Mesendoderm (in vitro differentiated cells): Measurements from ENCODE around the gene MYO7A.
A peak's percentile ranks its signal among the peaks of the same experiment; 100 is the strongest.

Source experiments
- DNase-seq: peaks from one replicate; pipeline ENCODE4 v3.0.0; 2013
- H2AK5ac ChIP-seq: 2 replicates; pipeline ENCODE4 v1.6.1; 2013; ENCODE audit warnings: low read length, inconsistent platforms
- H2BK120ac ChIP-seq: 2 replicates; pipeline ENCODE4 v1.6.1; 2013; ENCODE audit warnings: low read depth, mild to moderate bottlenecking, low read length, moderate library complexity, mixed read lengths
- H2BK15ac ChIP-seq: replicated peaks from 2 replicates; pipeline ENCODE4 v1.6.1; 2013; ENCODE audit warnings: low read depth, mild to moderate bottlenecking, moderate library complexity
- H2BK5ac ChIP-seq: 2 replicates; pipeline ENCODE4 v1.6.1; 2013; ENCODE audit warnings: low read length, inconsistent platforms
- H3K18ac ChIP-seq: 2 replicates; pipeline ENCODE4 v1.6.1; 2013; ENCODE audit warnings: mild to moderate bottlenecking, low read length, mixed read lengths
- H3K23ac ChIP-seq: one replicate; pipeline ENCODE4 v1.6.1; 2013; ENCODE audit warnings: low read length
- H3K27ac ChIP-seq: 2 replicates; pipeline ENCODE4 v1.5.1; 2013; ENCODE audit warnings: low read depth, mild to moderate bottlenecking, inconsistent platforms, low read length, moderate library complexity
- H3K27me3 ChIP-seq: 2 replicates; pipeline ENCODE4 v1.6.1; 2013; ENCODE audit warnings: low read length, control low read depth, mild to moderate bottlenecking, inconsistent platforms; ENCODE audit not compliant: insufficient read depth, poor library complexity
- H3K36me3 ChIP-seq: 2 replicates; pipeline ENCODE4 v1.6.1; 2013; ENCODE audit warnings: low read length, inconsistent platforms; ENCODE audit not compliant: control insufficient read depth, insufficient read depth
- H3K4ac ChIP-seq: one replicate; pipeline ENCODE4 v1.6.1; 2013; ENCODE audit warnings: low read depth, mild to moderate bottlenecking, low read length, moderate library complexity
- H3K4me1 ChIP-seq: 2 replicates; pipeline ENCODE4 v1.6.1; 2013; ENCODE audit warnings: low read depth, low read length, inconsistent platforms; ENCODE audit not compliant: control insufficient read depth
- H3K4me2 ChIP-seq: 2 replicates; pipeline ENCODE4 v1.6.1; 2013; ENCODE audit warnings: low read length
- H3K4me3 ChIP-seq: 2 replicates; pipeline ENCODE4 v1.5.1; 2013; ENCODE audit warnings: mild to moderate bottlenecking, low read length
- H3K56ac ChIP-seq: one replicate; pipeline ENCODE4 v1.6.1; 2013; ENCODE audit warnings: low read length
- H3K79me1 ChIP-seq: 2 replicates; pipeline ENCODE4 v1.6.1; 2013; ENCODE audit warnings: low read length, inconsistent platforms
- H3K79me2 ChIP-seq: 2 replicates; pipeline ENCODE4 v1.6.1; 2013; ENCODE audit warnings: mild to moderate bottlenecking, low read length; ENCODE audit not compliant: control insufficient read depth, insufficient read depth
- H3K9ac ChIP-seq: 2 replicates; pipeline ENCODE4 v1.6.1; 2013; ENCODE audit warnings: low read length, inconsistent platforms
- H4K5ac ChIP-seq: one replicate; pipeline ENCODE4 v1.6.1; 2013; ENCODE audit warnings: low read length
- H4K8ac ChIP-seq: one replicate; pipeline ENCODE4 v1.6.1; 2013; ENCODE audit warnings: low read depth, mild to moderate bottlenecking, control low read depth, low read length, moderate library complexity
- WGBS: extraction: QIAGEN DNeasy Blood & Tissue Kit; methylation state at CpG from one replicate; pipeline ENCODE4 v1.1.7; 2013; ENCODE audit warnings: low lambda C conversion rate, missing lambda C conversion rate; ENCODE audit not compliant: insufficient coverage; ENCODE audit errors: extremely low coverage; 5-methylcytosine and 5-hydroxymethylcytosine counted together

The MYO7A gene

GRCh38 chr11:77112641-77113381, 15.2 kb upstream of the MYO7A start:
- no peak overlapping the region for H3K23ac ChIP-seq
- no peaks in the 10 kb centered on the region for H3K79me2 ChIP-seq
- no peak overlapping the region for H4K5ac ChIP-seq
- H2AK5ac ChIP-seq, result no peak overlapping the region
- H3K18ac ChIP-seq, result no peak overlapping the region
- H3K4me1 ChIP-seq, result no peaks in the 10 kb centered on the region
- no peak overlapping the region for H4K8ac ChIP-seq
- H3K4ac ChIP-seq, result no peak overlapping the region
- no peaks in the 10 kb centered on the region for H3K36me3 ChIP-seq
- H2BK15ac ChIP-seq, result no peak overlapping the region
- H3K79me1 ChIP-seq, result no peaks in the 10 kb centered on the region
- no peak overlapping the region for H3K56ac ChIP-seq
- no peak for DNase-seq
- no peaks in the 10 kb centered on the region for H3K27me3 ChIP-seq
- no peak overlapping the region for H3K9ac ChIP-seq
- H2BK120ac ChIP-seq, result no peak overlapping the region
- no CpG with 5 or more reads among the region's 20 CpGs for WGBS
- no peak overlapping the region for H3K4me3 ChIP-seq
- no peak overlapping the region for H3K4me2 ChIP-seq
- no peak overlapping the region for H2BK5ac ChIP-seq
- H3K27ac ChIP-seq, result no peak overlapping the region

DNA sequence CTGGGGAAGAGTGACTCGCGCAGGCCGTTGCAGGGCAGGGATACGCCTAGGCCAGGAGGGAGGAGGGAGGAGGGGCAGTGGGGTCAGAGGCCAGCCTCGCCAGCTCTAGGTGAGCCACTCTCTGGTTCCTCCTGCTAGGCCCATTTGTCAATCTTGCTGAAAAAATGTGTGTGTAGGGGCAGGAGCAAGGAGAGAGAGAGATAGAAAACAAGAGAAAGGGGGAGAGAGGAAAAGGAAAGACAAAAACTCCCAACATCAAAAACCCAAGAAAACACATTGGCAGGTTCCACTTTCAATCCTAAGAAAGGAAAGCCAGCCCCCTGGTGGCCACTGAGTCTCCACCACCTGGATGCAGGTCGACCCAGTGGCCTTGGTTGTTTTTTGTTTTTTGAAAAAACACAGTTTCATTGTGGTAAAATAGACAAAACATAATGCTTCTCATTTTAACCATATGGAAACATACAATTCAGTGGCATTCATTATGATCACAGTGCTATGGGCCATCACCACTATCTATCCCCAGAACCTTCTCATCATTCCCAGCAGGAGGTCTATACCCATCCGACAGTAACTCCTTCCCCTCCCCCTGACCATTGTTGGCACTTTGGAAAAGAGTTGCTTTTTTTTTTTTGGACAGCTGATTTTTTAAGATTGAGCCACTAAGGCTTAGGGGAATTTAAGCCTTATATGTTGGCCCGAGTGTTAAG, 14.5 kb upstream of the MYO7A start:
- Histone ChIP-seq H3K9ac (no peak overlapping the region), H2BK5ac (no peak overlapping the region), H3K4me3 (no peak overlapping the region), H4K8ac (no peak overlapping the region), H3K4ac (no peak overlapping the region), H3K4me1 (no peaks in the 10 kb centered on the region), H3K79me1 (no peaks in the 10 kb centered on the region), H4K5ac (no peak overlapping the region), H2BK120ac (no peak overlapping the region), H3K36me3 (no peaks in the 10 kb centered on the region), H3K18ac (no peak overlapping the region), H3K79me2 (no peaks in the 10 kb centered on the region), H2BK15ac (no peak overlapping the region), H3K56ac (no peak overlapping the region), H3K27ac (no peak overlapping the region), H2AK5ac (no peak overlapping the region), H3K4me2 (no peak overlapping the region), H3K27me3 (no peaks in the 10 kb centered on the region), H3K23ac (no peak overlapping the region)
- WGBS, result no CpG with 5 or more reads among the region's 8 CpGs
- DNase-seq, result peak; percentile 68

DNA sequence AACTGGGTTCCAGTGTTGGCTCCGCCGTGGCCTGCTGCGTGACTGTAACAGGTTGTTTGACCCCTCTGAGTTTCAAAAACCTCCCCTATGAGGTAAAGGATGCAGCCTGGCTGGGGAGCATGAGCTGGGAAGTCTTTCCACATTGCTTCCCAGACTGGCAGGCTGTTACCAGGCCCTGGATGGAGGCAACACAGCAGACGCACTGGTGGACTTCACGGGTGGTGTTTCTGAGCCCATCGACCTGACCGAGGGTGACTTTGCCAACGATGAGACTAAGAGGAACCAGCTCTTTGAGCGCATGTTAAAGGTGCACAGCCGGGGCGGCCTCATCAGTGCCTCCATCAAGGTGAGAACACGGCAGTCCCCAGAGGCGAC, 14.0 kb upstream of the MYO7A start:
- Histone ChIP-seq H3K23ac (no peak overlapping the region), H3K27me3 (no peaks in the 10 kb centered on the region), H3K36me3 (no peaks in the 10 kb centered on the region)

GRCh38 chr11:77115181-77115611, 12.8 kb upstream of the MYO7A start:
- H2BK5ac ChIP-seq, result no peak overlapping the region
- H3K4me1 ChIP-seq, result no peaks in the 10 kb centered on the region
- H3K27ac ChIP-seq, result no peak overlapping the region
- H3K4ac ChIP-seq, result no peak overlapping the region
- peak; percentile 51 for DNase-seq
- no peaks in the 10 kb centered on the region for H3K79me2 ChIP-seq
- no peak overlapping the region for H3K9ac ChIP-seq
- H3K27me3 ChIP-seq, result no peaks in the 10 kb centered on the region
- H3K56ac ChIP-seq, result no peak overlapping the region
- WGBS, result no CpG with 5 or more reads among the region's 16 CpGs
- H4K8ac ChIP-seq, result no peak overlapping the region
- no peak overlapping the region for H3K23ac ChIP-seq
- H4K5ac ChIP-seq, result no peak overlapping the region
- H2BK120ac ChIP-seq, result no peak overlapping the region
- H3K4me2 ChIP-seq, result no peak overlapping the region
- no peak overlapping the region for H2AK5ac ChIP-seq
- H2BK15ac ChIP-seq, result no peak overlapping the region
- H3K18ac ChIP-seq, result no peak overlapping the region
- H3K79me1 ChIP-seq, result no peaks in the 10 kb centered on the region
- no peaks in the 10 kb centered on the region for H3K36me3 ChIP-seq
- no peak overlapping the region for H3K4me3 ChIP-seq

More for the DNA sequence above, 14.0 kb upstream of the MYO7A start:
- Histone ChIP-seq H3K27ac (no peak overlapping the region), H2BK5ac (no peak overlapping the region), H2BK15ac (no peak overlapping the region), H3K56ac (no peak overlapping the region), H3K4me1 (no peaks in the 10 kb centered on the region), H3K9ac (no peak overlapping the region), H4K5ac (no peak overlapping the region), H2AK5ac (no peak overlapping the region), H3K4ac (no peak overlapping the region), H3K4me3 (no peak overlapping the region), H3K79me1 (no peaks in the 10 kb centered on the region), H3K4me2 (no peak overlapping the region), H2BK120ac (no peak overlapping the region), H3K79me2 (no peaks in the 10 kb centered on the region), H4K8ac (no peak overlapping the region), H3K18ac (no peak overlapping the region)
- DNase-seq, result no peak
- WGBS, result no CpG with 5 or more reads among the region's 13 CpGs

DNA sequence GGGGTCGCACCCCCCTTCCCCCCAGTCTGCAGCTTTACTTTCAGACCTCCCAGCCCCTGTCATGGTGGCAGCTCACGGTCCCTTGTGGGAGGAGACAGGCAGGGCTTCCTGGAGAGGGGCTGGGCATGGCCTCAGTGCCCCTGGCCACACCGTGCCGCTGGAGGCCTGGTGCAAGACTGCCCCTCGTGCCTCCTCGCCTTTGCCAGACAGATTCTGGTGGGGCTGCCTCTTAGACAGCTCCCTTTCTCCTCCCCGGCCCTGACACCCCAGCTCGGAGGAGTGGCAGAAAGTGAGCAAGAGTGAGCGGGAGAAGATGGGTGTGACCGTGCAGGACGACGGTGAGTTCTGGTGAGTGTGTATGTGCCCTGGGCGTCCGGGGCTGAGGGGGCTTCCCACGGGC, 12.1 kb upstream of the MYO7A start:
- no peak overlapping the region for H3K4me2 ChIP-seq
- no CpG with 5 or more reads among the region's 15 CpGs for WGBS

More for the DNA sequence above, 12.1 kb upstream of the MYO7A start:
- Histone ChIP-seq H3K4me1 (no peaks in the 10 kb centered on the region), H4K8ac (no peak overlapping the region), H3K27me3 (no peaks in the 10 kb centered on the region), H2BK15ac (no peak overlapping the region), H3K18ac (no peak overlapping the region), H2BK120ac (no peak overlapping the region), H3K36me3 (no peaks in the 10 kb centered on the region), H3K79me1 (no peaks in the 10 kb centered on the region), H3K23ac (no peak overlapping the region), H3K9ac (no peak overlapping the region), H2AK5ac (no peak overlapping the region), H4K5ac (no peak overlapping the region), H3K27ac (no peak overlapping the region), H3K56ac (no peak overlapping the region), H3K4ac (no peak overlapping the region), H2BK5ac (no peak overlapping the region), H3K4me3 (no peak overlapping the region), H3K79me2 (no peaks in the 10 kb centered on the region)
- no peak for DNase-seq
